C4-2B (cell line): ENCODE measurements around the gene YBX3.

Experiments used
- ZFX ChIP-seq: fragments of 450-650 bp; IDR thresholded peaks from 2 replicates; pipeline ENCODE4 v1.6.1; 2017
- TF ChIP-seq, protein P1 (sequence below): fragments of 450-650 bp; conservative IDR thresholded peaks from 2 replicates; pipeline ENCODE4 v1.5.1; 2017; ENCODE audit warnings: mild to moderate bottlenecking

GRCh38 chr12:10737249-10737648, 14.1 kb upstream of the YBX3 start:
- TF ChIP-seq, protein P1, sequence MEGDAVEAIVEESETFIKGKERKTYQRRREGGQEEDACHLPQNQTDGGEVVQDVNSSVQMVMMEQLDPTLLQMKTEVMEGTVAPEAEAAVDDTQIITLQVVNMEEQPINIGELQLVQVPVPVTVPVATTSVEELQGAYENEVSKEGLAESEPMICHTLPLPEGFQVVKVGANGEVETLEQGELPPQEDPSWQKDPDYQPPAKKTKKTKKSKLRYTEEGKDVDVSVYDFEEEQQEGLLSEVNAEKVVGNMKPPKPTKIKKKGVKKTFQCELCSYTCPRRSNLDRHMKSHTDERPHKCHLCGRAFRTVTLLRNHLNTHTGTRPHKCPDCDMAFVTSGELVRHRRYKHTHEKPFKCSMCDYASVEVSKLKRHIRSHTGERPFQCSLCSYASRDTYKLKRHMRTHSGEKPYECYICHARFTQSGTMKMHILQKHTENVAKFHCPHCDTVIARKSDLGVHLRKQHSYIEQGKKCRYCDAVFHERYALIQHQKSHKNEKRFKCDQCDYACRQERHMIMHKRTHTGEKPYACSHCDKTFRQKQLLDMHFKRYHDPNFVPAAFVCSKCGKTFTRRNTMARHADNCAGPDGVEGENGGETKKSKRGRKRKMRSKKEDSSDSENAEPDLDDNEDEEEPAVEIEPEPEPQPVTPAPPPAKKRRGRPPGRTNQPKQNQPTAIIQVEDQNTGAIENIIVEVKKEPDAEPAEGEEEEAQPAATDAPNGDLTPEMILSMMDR = no peak
- TF ChIP-seq ZFX = no peak
